ENCODE measurements around the gene EVI5L. TPM values are rescaled to one million over a fixed set of nuclear protein-coding genes. Genes with fewer than 3 reads are reported as not detected.

EVI5L gene
- total and polyA plus RNA-seq, 2 donors (not counting 1 experiment from before 2014, with no cell fraction given): 10.4 to 16.5 TPM

DNA sequence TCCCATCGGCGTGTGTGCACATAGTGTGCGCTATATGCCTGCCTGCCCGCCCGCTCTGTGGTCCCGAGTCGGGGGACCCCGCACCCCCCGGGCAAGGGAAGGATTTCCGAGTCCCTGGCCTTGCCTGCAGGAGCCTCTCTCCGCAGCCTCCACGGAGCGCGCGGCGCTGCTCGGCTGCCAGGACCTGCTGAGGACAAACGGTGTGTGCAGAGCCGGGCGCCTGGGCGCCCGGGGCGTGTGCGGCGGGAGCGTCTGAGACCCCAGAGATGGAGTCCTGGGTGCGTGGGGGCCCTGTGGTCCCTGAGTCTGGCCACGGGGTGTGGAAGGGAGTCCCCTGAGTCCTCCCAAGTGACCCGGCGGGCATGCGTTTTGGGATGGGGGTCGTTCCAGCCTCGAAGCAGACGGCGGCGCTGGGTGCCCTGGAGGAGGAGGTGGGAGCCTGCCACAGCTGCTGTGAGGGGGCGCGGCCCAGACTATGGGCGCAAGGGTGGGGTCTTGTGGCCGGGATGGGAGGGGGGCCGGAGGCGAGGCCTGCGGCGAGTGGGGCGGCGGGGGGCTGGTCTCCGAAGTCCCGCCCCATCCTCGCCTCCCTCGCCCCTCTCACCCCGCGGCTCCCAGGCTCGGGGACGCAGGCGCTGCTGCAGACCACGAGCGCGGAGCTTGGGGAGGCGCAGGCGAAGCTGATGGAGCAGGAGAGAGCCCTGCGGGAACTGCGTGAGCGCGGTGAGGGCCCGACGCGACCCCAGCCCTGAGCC lies 41.7 kb upstream of the EVI5L start:
- H3K4me2 ChIP-seq (ENCODE audit: extremely low read depth, insufficient read depth, low read length): no peak overlapping the region
- H3K27me3 ChIP-seq (ENCODE audit: control insufficient read depth, insufficient read depth, low read length): peaks cover 3% of the 10 kb centered on the region
- H3K36me3 ChIP-seq (ENCODE audit: control insufficient read depth, insufficient read depth, low read length): no peaks in the 10 kb centered on the region
- no peaks in the 10 kb centered on the region for H3K9me3 ChIP-seq (ENCODE audit: control insufficient read depth, insufficient read depth, low read depth, low read length)
- TF ChIP-seq EZH2 (IDR thresholded peaks at IDR 0.05; ENCODE audit: low read length, missing control alignments): peak; percentile 18
- TF ChIP-seq CTCF (conservative IDR thresholded peaks at IDR 0.05 in 1 of 2, IDR thresholded peaks at IDR 0.05 in 1 of 2; ENCODE audit: low read depth in 1 of 2, low read length in 2 of 2): no peak
- no peak overlapping the region for H3K4me3 ChIP-seq (replicated peaks in 1 of 4; ENCODE audit: control extremely low read depth in 1 of 4, insufficient read depth in 1 of 4, low read depth in 3 of 4, low read length in 4 of 4)
- no peaks in the 10 kb centered on the region for H3K79me2 ChIP-seq (ENCODE audit: control insufficient read depth, insufficient read depth, low read length)
- no peaks in the 10 kb centered on the region for H4K20me1 ChIP-seq (ENCODE audit: control insufficient read depth, extremely low read depth, insufficient read depth, low read length)
- H3K9ac ChIP-seq (ENCODE audit: insufficient read depth, low read length): no peak overlapping the region
- no peak overlapping the region for H2AFZ ChIP-seq (ENCODE audit: low read length)
- H3K27ac ChIP-seq (ENCODE audit: insufficient read depth, low read length): no peak overlapping the region
- no peaks in the 10 kb centered on the region for H3K4me1 ChIP-seq (ENCODE audit: control insufficient read depth, extremely low read depth, insufficient read depth, low read length)
- no peak for DNase-seq (ENCODE audit: low read depth in 2 of 2)

DNA sequence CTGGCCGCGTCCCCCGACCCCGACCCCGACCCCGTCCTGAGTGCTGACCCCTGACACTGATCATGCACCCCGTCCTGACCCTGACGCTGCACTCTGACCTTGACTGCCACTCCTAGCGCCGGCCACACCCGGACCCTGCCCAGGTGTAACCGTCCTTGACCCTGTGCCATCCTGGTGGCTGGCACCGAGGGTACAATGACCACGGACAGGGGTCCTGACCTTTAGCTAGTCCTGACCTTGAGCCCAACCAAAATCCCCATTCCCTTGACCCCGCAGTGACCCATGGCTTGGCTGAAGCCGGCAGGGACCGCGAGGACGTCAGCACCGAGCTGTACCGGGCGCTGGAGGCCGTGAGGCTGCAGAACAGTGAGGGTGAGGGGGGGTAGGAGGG lies 41.1 kb upstream of the EVI5L start:
- no peak overlapping the region for H3K4me2 ChIP-seq (ENCODE audit: extremely low read depth, insufficient read depth, low read length)
- no peak overlapping the region for H2AFZ ChIP-seq (ENCODE audit: low read length)
- no peak for TF ChIP-seq CTCF (conservative IDR thresholded peaks at IDR 0.05 in 1 of 2, IDR thresholded peaks at IDR 0.05 in 1 of 2; ENCODE audit: low read depth in 1 of 2, low read length in 2 of 2)
- no peak for TF ChIP-seq EZH2 (IDR thresholded peaks at IDR 0.05; ENCODE audit: low read length, missing control alignments)
- H3K4me3 ChIP-seq (replicated peaks in 1 of 4; ENCODE audit: control extremely low read depth in 1 of 4, insufficient read depth in 1 of 4, low read depth in 3 of 4, low read length in 4 of 4): no peak overlapping the region
- no peaks in the 10 kb centered on the region for H3K9me3 ChIP-seq (ENCODE audit: control insufficient read depth, insufficient read depth, low read depth, low read length)
- no peak overlapping the region for H3K9ac ChIP-seq (ENCODE audit: insufficient read depth, low read length)
- H3K27ac ChIP-seq (ENCODE audit: insufficient read depth, low read length): no peak overlapping the region
- peaks cover 3% of the 10 kb centered on the region for H3K27me3 ChIP-seq (ENCODE audit: control insufficient read depth, insufficient read depth, low read length)
- no peaks in the 10 kb centered on the region for H3K36me3 ChIP-seq (ENCODE audit: control insufficient read depth, insufficient read depth, low read length)
- H3K4me1 ChIP-seq (ENCODE audit: control insufficient read depth, extremely low read depth, insufficient read depth, low read length): no peaks in the 10 kb centered on the region
- H4K20me1 ChIP-seq (ENCODE audit: control insufficient read depth, extremely low read depth, insufficient read depth, low read length): no peaks in the 10 kb centered on the region
- H3K79me2 ChIP-seq (ENCODE audit: control insufficient read depth, insufficient read depth, low read length): no peaks in the 10 kb centered on the region
- DNase-seq (ENCODE audit: low read depth in 2 of 2): no peak

GRCh38 chr19:7789447-7789846 lies 40.6 kb upstream of the EVI5L start:
- Histone ChIP-seq H3K9me3 (ENCODE audit: control insufficient read depth, insufficient read depth, low read depth, low read length) (no peaks in the 10 kb centered on the region), H3K4me2 (ENCODE audit: extremely low read depth, insufficient read depth, low read length) (no peak overlapping the region), H3K79me2 (ENCODE audit: control insufficient read depth, insufficient read depth, low read length) (no peaks in the 10 kb centered on the region), H3K27me3 (ENCODE audit: control insufficient read depth, insufficient read depth, low read length) (peaks cover 3% of the 10 kb centered on the region), H4K20me1 (ENCODE audit: control insufficient read depth, extremely low read depth, insufficient read depth, low read length) (no peaks in the 10 kb centered on the region), H2AFZ (ENCODE audit: low read length) (no peak overlapping the region), H3K36me3 (ENCODE audit: control insufficient read depth, insufficient read depth, low read length) (no peaks in the 10 kb centered on the region), H3K4me3 (replicated peaks in 1 of 4; ENCODE audit: control extremely low read depth in 1 of 4, insufficient read depth in 1 of 4, low read depth in 3 of 4, low read length in 4 of 4) (no peak overlapping the region), H3K9ac (ENCODE audit: insufficient read depth, low read length) (no peak overlapping the region), H3K4me1 (ENCODE audit: control insufficient read depth, extremely low read depth, insufficient read depth, low read length) (no peaks in the 10 kb centered on the region), H3K27ac (ENCODE audit: insufficient read depth, low read length) (no peak overlapping the region)
- DNase-seq (ENCODE audit: low read depth in 2 of 2): no peak
- no peak for TF ChIP-seq EZH2 (IDR thresholded peaks at IDR 0.05; ENCODE audit: low read length, missing control alignments)
